Transverse colon (tissue), 4 donors: ENCODE measurements around the gene AKR1C3. TPM values are rescaled to one million over a fixed set of nuclear protein-coding genes. Genes with fewer than 3 reads are reported as not detected.

Source experiments
- DNase-seq: peaks from one replicate; pipeline ENCODE4 v3.0.0-alpha.2; 2019
- H3K27ac ChIP-seq, 4 donors: fragments of 200-600 bp; sonication (generic); 2 replicates each; pipeline ENCODE4 v1.5.1; 2016 to 2018; ENCODE audit warnings: inconsistent platforms in 4 of 4
- H3K27me3 ChIP-seq: fragments of 200-600 bp; sonication (generic); 2 replicates; pipeline ENCODE4 v1.5.1; 2017; ENCODE audit warnings: inconsistent platforms
- H3K36me3 ChIP-seq, 4 donors: fragments of 200-600 bp; sonication (generic); 2 replicates each; pipeline ENCODE4 v1.5.1; 2017 to 2019; ENCODE audit warnings: inconsistent platforms in 4 of 4
- H3K4me1 ChIP-seq, 4 donors: fragments of 200-600 bp; sonication (generic); 2 replicates each; pipeline ENCODE4 v1.5.1; 2017 to 2020; ENCODE audit warnings: inconsistent platforms in 4 of 4
- H3K4me3 ChIP-seq, 4 donors: fragments of 200-600 bp; sonication (generic); 1 replicate in 1 of 4; 2 replicates in 3 of 4; pipeline versions ENCODE4 v1.5.1 to v1.6.1; 2017 to 2019; ENCODE audit warnings: inconsistent platforms in 4 of 4
- H3K9me3 ChIP-seq, 2 donors: fragments of 200-600 bp; sonication (generic); 2 replicates each; pipeline ENCODE4 v1.5.1; 2017 to 2019; ENCODE audit warnings: inconsistent platforms in 2 of 2
- EP300 ChIP-seq: sonication (generic); formaldehyde crosslinking; IDR thresholded peaks from one replicate; pipeline ENCODE4 v1.6.1; 2017; ENCODE audit warnings: antibody characterized with exemption, low read depth
- POLR2A ChIP-seq: fragments of 450-650 bp; IDR thresholded peaks from one replicate; pipeline ENCODE4 v1.6.1; 2016; ENCODE audit warnings: antibody characterized with exemption, mild to moderate bottlenecking, moderate library complexity
- POLR2AphosphoS5 ChIP-seq, 3 donors: sonication (generic); formaldehyde crosslinking; IDR thresholded peaks; one replicate each; pipeline ENCODE4 v1.6.1; 2016; ENCODE audit warnings: antibody characterized with exemption in 3 of 3
- whole genome bisulfite sequencing, 2 donors: methylation state at CpG; one replicate each; pipeline ENCODE4 v1.1.5; 2018; ENCODE audit warnings: low coverage in 1 of 2; 5-methylcytosine and 5-hydroxymethylcytosine counted together
- in situ Hi-C, 4 donors: fragments of 200-750 bp; cut with MboI; loops; one replicate each; pipeline versions ENCODE4 v1.15.0 to v1.15.1; 2017; ENCODE audit warnings: low sequenced_read_pairs in 3 of 4, low pct_ligation_motif_present in 1 of 4, low pct_unique_long_range_greater_than_20kb in 1 of 4
- intact Hi-C: fragments of 100-400 bp; cut with DNase I; formaldehyde crosslinking; loops from one replicate; pipeline ENCODE4 v1.15.1; 2023; ENCODE audit warnings: low total_unique reads
- total RNA-seq, 4 donors: library from RNA; depleted of rRNA; stranded (reverse); fragments of >200 nt; gene quantifications; one replicate each; pipeline ENCODE4 v1.1.0, GENCODE V29; 2016
- TF ChIP-seq, protein P1 (sequence below), 5 experiments: fragments of 200-600 bp in 3 of 5; fragments of 450-650 bp in 2 of 5; sonication (generic) in 3 of 5; IDR thresholded peaks; 1 replicate in 2 of 5; 2 replicates in 3 of 5; pipeline ENCODE4 v1.5.1; 2016 to 2017; ENCODE audit warnings: antibody characterized with exemption in 5 of 5, inconsistent platforms in 3 of 5, mild to moderate bottlenecking in 2 of 5, moderate library complexity in 1 of 5

AKR1C3 gene
- total RNA-seq, 4 donors from 2014 or later = 164 to 634 (median 415) TPM

DNA sequence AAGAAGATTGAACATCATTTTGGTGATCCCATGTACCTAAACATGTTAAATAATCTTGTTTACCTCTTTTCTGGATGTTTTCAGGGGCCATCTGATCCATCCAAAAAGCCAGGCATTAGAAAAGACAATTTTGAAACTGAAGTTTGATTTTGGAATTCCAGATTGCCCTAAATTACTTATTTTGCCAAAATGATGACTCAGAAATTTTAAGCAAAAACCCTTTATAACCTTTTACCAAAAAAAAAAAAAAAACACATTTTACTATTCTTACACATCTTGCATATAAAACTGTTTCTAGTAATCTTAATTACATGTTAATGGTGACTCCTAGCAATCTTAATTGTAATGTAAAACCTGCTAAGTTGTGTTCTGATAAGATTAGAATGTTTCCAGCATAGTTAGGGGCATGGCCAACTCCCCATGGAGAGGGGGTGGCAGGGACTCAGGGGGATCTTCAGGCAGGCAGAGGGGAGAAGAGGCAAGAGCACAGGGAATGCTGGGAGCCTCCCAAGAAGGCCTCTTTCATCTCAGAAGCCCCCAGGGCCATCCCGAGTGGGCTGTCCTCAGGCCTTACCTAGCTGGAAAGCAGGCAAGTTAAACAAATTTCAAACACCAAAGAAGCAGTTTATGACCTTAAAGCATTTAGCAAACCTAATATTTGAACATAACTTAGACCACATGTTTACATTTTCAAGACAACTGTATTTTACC, 25.8 kb upstream of the AKR1C3 start:
- Histone ChIP-seq H3K4me3 (no peak overlapping the region), H3K4me1 (peaks cover 8 to 41% (median 30%) of the 10 kb centered on the region in 4 donors), H3K27me3 (no peaks in the 10 kb centered on the region), H3K36me3 (no peaks in the 10 kb centered on the region), H3K9me3 (no peaks in the 10 kb centered on the region), H3K27ac (no peak overlapping the region)
- in situ Hi-C loops (no loop called here), intact Hi-C loops (no loop called here)
- 77% methylated on average over 1 of the region's 1 CpG; no CpG with 5 or more reads in 1 of the 2 donors for WGBS, 2 donors
- TF ChIP-seq POLR2A = no peak
- no peak for TF ChIP-seq EP300
- TF ChIP-seq, protein P1, sequence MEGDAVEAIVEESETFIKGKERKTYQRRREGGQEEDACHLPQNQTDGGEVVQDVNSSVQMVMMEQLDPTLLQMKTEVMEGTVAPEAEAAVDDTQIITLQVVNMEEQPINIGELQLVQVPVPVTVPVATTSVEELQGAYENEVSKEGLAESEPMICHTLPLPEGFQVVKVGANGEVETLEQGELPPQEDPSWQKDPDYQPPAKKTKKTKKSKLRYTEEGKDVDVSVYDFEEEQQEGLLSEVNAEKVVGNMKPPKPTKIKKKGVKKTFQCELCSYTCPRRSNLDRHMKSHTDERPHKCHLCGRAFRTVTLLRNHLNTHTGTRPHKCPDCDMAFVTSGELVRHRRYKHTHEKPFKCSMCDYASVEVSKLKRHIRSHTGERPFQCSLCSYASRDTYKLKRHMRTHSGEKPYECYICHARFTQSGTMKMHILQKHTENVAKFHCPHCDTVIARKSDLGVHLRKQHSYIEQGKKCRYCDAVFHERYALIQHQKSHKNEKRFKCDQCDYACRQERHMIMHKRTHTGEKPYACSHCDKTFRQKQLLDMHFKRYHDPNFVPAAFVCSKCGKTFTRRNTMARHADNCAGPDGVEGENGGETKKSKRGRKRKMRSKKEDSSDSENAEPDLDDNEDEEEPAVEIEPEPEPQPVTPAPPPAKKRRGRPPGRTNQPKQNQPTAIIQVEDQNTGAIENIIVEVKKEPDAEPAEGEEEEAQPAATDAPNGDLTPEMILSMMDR (IDR thresholded peaks at IDR 0.05) = no peak
- TF ChIP-seq POLR2AphosphoS5 (IDR thresholded peaks at IDR 0.05) = no peak
- no peak for DNase-seq

DNA sequence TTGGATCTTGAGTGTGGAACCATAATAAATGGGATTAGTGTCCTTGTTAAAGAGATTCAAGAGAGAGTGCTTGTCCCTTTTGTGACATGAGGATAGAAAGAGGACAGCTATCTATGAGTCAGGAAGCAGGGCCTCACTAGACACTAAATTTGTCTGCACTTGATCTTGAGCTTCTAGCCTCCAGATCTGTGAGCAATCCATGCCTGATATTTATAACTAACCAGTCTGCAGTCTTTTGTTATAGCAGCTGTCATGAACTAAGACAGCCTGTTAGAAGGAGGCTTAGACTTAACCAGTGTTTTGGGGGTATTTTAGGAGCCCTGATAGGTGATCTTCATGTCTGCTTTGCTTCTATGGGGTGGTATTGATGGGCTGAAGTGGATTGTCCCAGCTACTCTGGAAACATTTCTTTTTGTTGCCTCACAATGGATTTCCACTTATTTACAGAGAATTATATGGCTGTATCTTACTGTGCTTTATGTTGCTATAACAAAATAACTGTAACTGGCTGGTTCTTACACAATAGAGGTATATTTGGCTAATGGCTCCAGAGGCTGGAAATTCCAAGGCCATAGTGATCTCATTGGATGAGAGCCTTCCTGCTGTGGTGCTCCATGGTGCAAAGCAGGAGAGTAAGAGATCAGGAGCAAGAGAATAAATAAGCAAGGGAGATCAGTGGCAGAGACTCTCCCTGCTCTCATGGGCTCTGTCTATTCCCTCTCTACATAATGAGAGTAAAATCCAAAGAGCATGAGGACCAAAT, 23.4 kb upstream of the AKR1C3 start:
- no peaks in the 10 kb centered on the region for H3K9me3 ChIP-seq
- no peak overlapping the region for H3K4me3 ChIP-seq
- H3K27me3 ChIP-seq = no peaks in the 10 kb centered on the region
- intact Hi-C loops = no loop called here
- H3K27ac ChIP-seq = peak overlapping the region; percentile 83 to 92 (median 84)
- no peak for DNase-seq
- peaks cover 8 to 45% (median 30%) of the 10 kb centered on the region in 4 donors for H3K4me1 ChIP-seq
- TF ChIP-seq, protein P1 (IDR thresholded peaks at IDR 0.05) = no peak
- TF ChIP-seq POLR2A (no peak), EP300 (no peak), POLR2AphosphoS5 (IDR thresholded peaks at IDR 0.05) (peak in 1 of 3 donors; percentile 3)
- in situ Hi-C loops = no loop called here
- no peaks in the 10 kb centered on the region for H3K36me3 ChIP-seq

DNA sequence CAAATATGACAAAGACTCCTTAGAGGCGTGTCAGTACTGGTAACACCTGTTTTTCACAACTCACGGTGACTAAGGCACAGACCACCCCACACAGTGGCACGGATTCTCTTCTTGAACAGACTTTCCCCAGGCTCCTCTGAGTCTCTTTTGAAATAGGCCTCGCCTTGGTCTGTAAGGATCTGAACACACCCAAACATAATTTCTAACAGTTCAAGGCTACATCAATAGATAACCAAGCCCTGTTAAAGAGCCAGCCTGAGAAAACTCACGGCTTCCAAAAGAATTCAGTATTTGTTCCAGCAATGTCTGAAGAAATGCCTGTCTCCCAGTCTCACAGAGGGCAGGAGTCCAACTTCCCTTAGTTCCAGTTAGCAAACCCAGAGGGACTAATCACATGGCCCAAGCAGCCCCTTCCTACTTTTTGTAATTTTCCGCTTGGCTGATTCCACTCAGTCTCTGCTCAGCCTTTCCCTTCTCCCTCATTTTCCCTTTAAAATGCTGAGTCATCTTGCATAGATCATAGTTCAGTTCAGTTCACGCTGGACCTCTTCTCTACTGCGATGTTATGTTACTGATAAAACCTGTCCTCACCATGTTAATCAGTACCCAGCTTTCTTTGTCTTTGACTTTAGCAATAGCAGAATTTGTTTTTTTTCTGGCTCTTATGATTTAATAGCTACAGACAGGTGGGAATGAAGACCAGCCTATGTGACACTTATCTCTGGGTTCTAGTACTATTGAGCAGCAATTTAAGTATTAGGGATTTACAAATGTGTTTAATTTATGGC, 22.6 kb upstream of the AKR1C3 start:
- DNase-seq = peak; percentile 52
- Histone ChIP-seq H3K4me3 (peak overlapping the region in 1 of 4 donors; percentile 6), H3K27ac (peak overlapping the region; percentile 83 to 92 (median 84)), H3K9me3 (no peaks in the 10 kb centered on the region), H3K4me1 (peaks cover 8 to 45% (median 30%) of the 10 kb centered on the region in 4 donors), H3K27me3 (no peaks in the 10 kb centered on the region), H3K36me3 (no peaks in the 10 kb centered on the region)
- in situ Hi-C loops (no loop called here), intact Hi-C loops (no loop called here)
- TF ChIP-seq POLR2AphosphoS5 (IDR thresholded peaks at IDR 0.05) = peak; percentile 38 to 57 (median 55)
- no peak for TF ChIP-seq EP300
- WGBS, 2 donors = 27 to 40% methylated on average over 2 to 8 of the region's 8 CpGs

DNA sequence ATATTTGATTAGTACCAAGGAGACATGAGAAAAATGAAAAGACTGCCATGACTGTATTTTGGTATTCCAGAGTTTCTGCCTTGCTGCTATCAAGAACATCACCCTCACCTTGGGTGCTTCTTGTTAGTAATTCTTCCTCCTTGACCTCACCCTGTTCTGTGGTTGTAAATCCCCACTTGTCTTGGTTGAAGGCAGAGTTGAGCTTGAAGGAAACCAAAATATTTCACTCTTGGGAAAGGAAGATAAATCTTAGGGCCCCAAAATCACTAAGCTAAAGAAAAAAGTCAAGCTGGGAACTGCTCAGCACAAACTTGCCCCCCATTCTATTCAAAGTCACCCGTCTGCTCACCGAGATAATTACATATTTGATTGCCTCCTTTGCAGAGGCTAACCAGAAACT, 20.6 kb upstream of the AKR1C3 start:
- Histone ChIP-seq H3K9me3 (no peaks in the 10 kb centered on the region), H3K27me3 (no peaks in the 10 kb centered on the region), H3K36me3 (no peaks in the 10 kb centered on the region), H3K27ac (peak overlapping the region in 2 of 4 donors; percentile 83 to 85), H3K4me1 (peaks cover 8 to 45% (median 30%) of the 10 kb centered on the region in 4 donors), H3K4me3 (no peak overlapping the region)
- in situ Hi-C loops (no loop called here), intact Hi-C loops (no loop called here)
- TF ChIP-seq POLR2A = no peak
- no peak for TF ChIP-seq EP300
- no peak for TF ChIP-seq POLR2AphosphoS5 (IDR thresholded peaks at IDR 0.05)
- TF ChIP-seq, protein P1 (IDR thresholded peaks at IDR 0.05) = no peak
- no peak for DNase-seq
- WGBS, 2 donors = 94 to 100% methylated on average over 2 of the region's 2 CpGs
